Dermis microvascular lymphatic vessel endothelial cell (primary cell): ENCODE data around the gene GLB1L3. TPM values are rescaled to one million over a fixed set of nuclear protein-coding genes. Genes with fewer than 3 reads are reported as not detected.
"Not testable (repeated sequence)": the region's sequence is repeated elsewhere in the genome, so short reads cannot be mapped to it uniquely, and the experiment has no call there.

Experiments used
- DNase-seq, 2 donors: peaks; one replicate each; pipeline versions ENCODE4 v3.0.0 to v3.0.0-alpha.2; 2010; ENCODE audit warnings: low read depth in 2 of 2
- total RNA-seq: library from RNA; depleted of rRNA; stranded (reverse); fragments of >200 nt; gene quantifications from 2 replicates; pipeline ENCODE4 v1.2.1, GENCODE V29; 2014

The GLB1L3 gene
- total RNA-seq, 1 donor from 2014 or later: not detected

- no peak for DNase-seq
These were observed 25.9 kb upstream of the GLB1L3 start for GRCh38 chr11:134250246-134250645.

- DNase-seq: no peak
These were observed 25.5 kb upstream of the GLB1L3 start for GRCh38 chr11:134250675-134251074.

DNA sequence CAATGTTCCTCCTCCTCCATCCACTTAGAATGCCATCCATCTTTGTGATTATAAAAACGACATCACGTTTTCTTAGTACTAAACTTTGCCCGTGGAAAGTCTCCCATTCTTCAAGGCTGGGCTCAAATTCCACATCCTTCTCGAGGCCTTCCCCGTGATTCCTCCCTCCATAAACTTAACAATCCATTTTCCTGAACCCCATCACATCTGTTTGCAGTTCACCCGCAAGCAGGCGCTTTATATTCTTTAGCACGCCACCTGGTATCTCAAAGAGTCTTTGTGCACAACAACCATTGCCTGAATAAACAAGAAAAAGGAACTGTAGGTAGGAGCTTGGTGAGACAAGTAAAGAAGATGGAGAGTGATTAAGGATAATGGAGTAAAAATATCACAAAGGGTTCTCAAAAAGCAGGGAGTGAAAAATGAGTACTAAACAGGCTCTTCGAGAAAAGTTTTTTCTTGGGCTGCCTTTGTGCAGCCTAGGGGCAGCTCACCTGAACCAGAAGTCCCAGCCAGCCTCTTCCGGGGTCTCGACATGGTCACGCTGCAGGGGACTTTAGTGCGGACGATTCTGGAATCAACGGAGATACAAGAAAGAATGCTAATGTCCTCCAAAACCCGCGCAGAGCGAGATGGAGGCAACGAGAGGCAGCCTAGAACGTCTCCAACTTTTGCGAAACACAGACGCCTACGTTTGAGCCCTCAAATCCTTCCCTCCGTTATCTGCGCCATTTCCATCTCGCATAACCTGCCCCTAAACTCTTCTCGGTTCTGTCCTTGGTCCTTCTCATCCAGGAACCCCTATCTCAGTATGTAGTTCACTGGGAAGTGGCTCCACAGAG is 23.6 kb upstream of the GLB1L3 start:
- DNase-seq: no peak

GRCh38 chr11:134253188-134253993 is 22.8 kb upstream of the GLB1L3 start, which contains the start of the genes ACAD8 and THYN1:
Gene ACAD8 (plus strand): TSS chr11:134253568. CDS start chr11:134253601, 33 bp downstream.
Gene THYN1 (minus strand): TSS chr11:134253352. CDS start chr11:134252882, 470 bp downstream.
- DNase-seq: peak; percentile 92 to 98

DNA sequence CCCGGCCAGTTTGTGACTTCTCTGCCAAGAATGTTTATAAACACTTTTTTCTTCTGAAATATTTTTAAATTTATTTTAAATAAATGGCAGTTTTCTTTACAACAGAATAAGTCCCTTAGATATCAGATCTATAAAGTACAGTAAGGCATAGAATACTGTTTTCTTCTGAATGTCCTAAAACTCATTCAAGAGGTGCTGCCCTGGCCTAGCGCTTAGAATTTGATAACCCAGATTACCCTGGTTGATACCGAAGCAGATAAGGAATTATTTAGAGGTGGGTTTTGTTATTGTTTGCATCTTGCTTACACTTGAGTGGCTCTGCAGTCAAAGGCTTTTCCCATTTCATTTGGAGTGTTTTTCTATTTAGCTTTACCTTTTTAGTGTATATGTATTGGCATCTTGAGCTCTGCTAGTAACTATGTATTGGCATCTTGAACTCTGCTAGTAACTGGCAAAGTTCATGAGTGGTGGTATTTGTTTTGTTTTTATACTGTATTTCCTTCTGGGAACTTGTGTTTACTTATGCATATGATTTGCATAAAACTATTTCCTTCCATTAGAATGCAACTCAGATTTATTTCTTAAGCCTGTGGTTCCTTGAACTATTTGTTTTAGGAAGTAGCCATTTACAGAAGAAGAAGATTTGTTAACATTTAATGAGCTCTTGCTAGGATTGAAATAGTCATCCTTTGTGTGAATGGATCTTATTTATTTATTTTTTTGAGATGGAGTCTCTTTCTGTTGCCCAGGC is 21.6 kb upstream of the GLB1L3 start:
- no peak for DNase-seq

GRCh38 chr11:134255184-134255561 is 21.0 kb upstream of the GLB1L3 start:
- not testable (repeated sequence) for DNase-seq

GRCh38 chr11:134257101-134257500 is 19.1 kb upstream of the GLB1L3 start:
- no peak for DNase-seq

GRCh38 chr11:134258577-134258976 is 17.6 kb upstream of the GLB1L3 start:
- no peak for DNase-seq

GRCh38 chr11:134260503-134260902 is 15.7 kb upstream of the GLB1L3 start:
- no peak for DNase-seq

DNA sequence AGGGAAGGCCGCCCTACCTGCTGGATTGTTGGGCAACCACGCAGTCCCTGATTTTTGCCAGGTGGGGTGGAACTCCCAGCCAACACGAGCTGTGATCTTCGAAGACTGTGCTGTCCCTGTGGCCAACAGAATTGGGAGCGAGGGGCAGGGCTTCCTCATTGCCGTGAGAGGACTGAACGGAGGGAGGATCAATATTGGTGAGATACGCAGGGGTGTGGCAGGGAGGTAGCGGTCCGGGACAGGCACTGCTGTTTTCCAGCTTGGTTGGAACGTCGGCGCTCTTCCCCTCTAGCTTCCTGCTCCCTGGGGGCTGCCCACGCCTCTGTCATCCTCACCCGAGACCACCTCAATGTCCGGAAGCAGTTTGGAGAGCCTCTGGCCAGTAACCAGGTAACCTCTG is 15.2 kb upstream of the GLB1L3 start:
- DNase-seq: no peak

- DNase-seq: peak in 1 of 2 donors; percentile 37
These were observed 14.3 kb upstream of the GLB1L3 start for GRCh38 chr11:134261626-134262488.

GRCh38 chr11:134264966-134265764 is 11.0 kb upstream of the GLB1L3 start:
- DNase-seq: no peak

GRCh38 chr11:134266440-134266839 is 9.7 kb upstream of the GLB1L3 start:
- no peak for DNase-seq

DNA sequence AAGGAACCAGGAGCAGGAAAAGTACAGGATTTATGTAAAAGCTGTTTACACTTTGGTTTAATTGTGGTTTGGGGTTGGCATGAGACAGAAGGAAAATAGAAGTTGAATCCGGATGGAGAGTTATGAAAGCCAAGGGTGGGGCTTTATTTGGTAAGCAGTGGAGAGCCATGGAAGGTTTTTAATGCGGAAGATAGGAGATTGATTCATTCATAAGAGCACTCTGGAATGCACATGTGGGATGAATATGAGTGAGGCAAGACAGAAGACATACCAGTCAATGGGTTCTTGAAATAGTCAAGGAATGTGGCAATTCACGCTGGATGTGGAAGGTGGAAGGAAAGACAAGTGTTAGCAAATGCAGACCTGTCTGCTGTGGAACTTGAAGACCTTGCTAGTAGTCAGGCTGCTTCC is 9.3 kb upstream of the GLB1L3 start:
- no peak for DNase-seq

GRCh38 chr11:134267461-134267860 is 8.7 kb upstream of the GLB1L3 start:
- no peak for DNase-seq

DNA sequence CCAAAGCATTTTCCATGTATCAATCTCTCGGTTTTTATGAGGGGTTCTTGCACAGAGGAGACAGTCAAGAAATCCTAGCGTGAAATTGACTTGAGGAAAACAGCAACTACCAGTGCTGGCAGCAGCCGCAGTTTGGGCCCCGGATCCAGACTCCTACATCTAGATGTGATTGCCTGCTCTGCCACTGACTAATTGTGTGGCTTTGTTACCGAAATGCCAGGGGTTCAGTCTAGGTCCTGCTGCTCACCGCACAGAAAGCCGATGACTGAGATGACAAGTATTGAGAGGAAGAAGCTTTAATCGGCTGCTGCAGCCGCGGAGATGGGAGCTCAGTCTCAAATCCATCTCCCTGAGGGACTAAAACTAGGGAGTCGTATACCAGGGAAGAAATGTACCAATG is 8.2 kb upstream of the GLB1L3 start:
- no peak for DNase-seq

- no peak for DNase-seq
These were observed 5.9 kb upstream of the GLB1L3 start for GRCh38 chr11:134270250-134270714.

DNA sequence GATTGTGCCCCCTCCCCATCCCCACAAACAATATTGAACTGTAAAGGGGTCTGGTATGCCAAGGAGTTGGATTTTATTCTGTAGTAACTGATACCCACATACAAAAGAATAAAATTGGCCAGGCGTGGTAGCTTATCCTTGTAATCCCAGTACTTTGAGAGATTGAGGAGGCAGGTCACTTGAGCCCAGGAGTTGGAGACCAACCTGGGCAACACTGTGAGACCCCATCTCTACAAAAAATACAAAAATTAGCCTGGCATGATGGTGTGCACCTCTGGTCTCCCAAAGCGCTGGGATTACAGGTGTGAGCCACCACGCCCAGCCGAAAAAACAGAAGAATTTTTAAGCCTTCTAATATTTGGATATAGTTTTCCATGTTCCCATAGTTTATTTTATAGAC is 4.2 kb upstream of the GLB1L3 start:
- DNase-seq: no peak

GRCh38 chr11:134272381-134273316 is 3.5 kb upstream of the GLB1L3 start:
- DNase-seq: no peak
